SK-N-SH (cell line): Measurements from ENCODE around the gene TCP11L1. TPM values are rescaled to one million over a fixed set of nuclear protein-coding genes. Genes with fewer than 3 reads are reported as not detected.

Experiments
- CTCF ChIA-PET: fragments of 300-600, 350-600 bp; formaldehyde crosslinking; extraction: SDS; loops from one replicate; lab custom pipeline; 2021; lab: Yijun Ruan, JAX
- POLR2A ChIA-PET: fragments of 350-600 bp; sonication (Branson Sonifier 250); formaldehyde crosslinking; extraction: SDS; loops from one replicate; lab custom pipeline; 2020; ENCODE audit warnings: antibody characterized with exemption, inconsistent platforms; lab: Yijun Ruan, JAX
- DNase-seq: peaks from one replicate; pipeline ENCODE4 v3.0.0; 2012
- H2AFZ ChIP-seq: fragments of 200-600 bp; sonication (generic); 2 replicates; pipeline ENCODE4 v1.8.1; 2016; ENCODE audit warnings: antibody characterized with exemption, mild to moderate bottlenecking, low read depth
- H3F3A ChIP-seq: fragments of 200-600 bp; sonication (generic); replicated peaks from 2 replicates; pipeline ENCODE3; 2016; ENCODE audit warnings: antibody characterized with exemption, mild to moderate bottlenecking; ENCODE audit not compliant: insufficient read depth
- H3K27ac ChIP-seq, 2 experiments: fragments of 200-500 bp in 1 of 2; fragments of 200-600 bp in 1 of 2; sonication (Bioruptor generic) in 1 of 2; sonication (generic), shearing (Covaris generic) in 1 of 2; 2 replicates each; pipeline versions ENCODE4 v1.5.1 to v1.6.1; 2014 to 2016; ENCODE audit warnings: low read depth in 2 of 2, inconsistent platforms in 1 of 2, low read length in 1 of 2, mild to moderate bottlenecking in 1 of 2, mixed read lengths in 1 of 2
- H3K27me3 ChIP-seq: fragments of 200-600 bp; sonication (generic), shearing (Covaris generic); 2 replicates; pipeline ENCODE4 v1.6.1; 2016; ENCODE audit warnings: mixed run types; ENCODE audit not compliant: insufficient read depth
- H3K36me3 ChIP-seq, 2 experiments: fragments of 200-500 bp in 1 of 2; fragments of 200-600 bp in 1 of 2; sonication (Bioruptor generic) in 1 of 2; sonication (generic) in 1 of 2; replicated peaks in 1 of 2; 2 replicates each; pipeline versions ENCODE3 to v1.5.1; 2014 to 2016; ENCODE audit warnings: low read length in 1 of 2, mild to moderate bottlenecking in 1 of 2; ENCODE audit not compliant: insufficient read depth in 2 of 2, control insufficient read depth in 1 of 2
- H3K4me1 ChIP-seq, 2 experiments: fragments of 200-500 bp in 1 of 2; fragments of 200-600 bp in 1 of 2; sonication (Bioruptor generic) in 1 of 2; sonication (generic), shearing (Covaris generic) in 1 of 2; 2 replicates each; pipeline versions ENCODE4 v1.5.1 to v1.6.1; 2014 to 2016; ENCODE audit warnings: low read depth in 1 of 2, low read length in 1 of 2, mixed run types in 1 of 2; ENCODE audit not compliant: insufficient read depth in 2 of 2, control insufficient read depth in 1 of 2
- H3K4me2 ChIP-seq: fragments of 200-600 bp; sonication (generic), shearing (Covaris generic); 2 replicates; pipeline ENCODE4 v1.6.1; 2017; ENCODE audit warnings: mixed run types
- H3K4me3 ChIP-seq, 2 experiments: fragments of 200-500 bp in 1 of 2; fragments of 200-600 bp in 1 of 2; sonication (Bioruptor generic) in 1 of 2; sonication (generic), shearing (Covaris generic) in 1 of 2; 2 replicates each; pipeline versions ENCODE4 v1.5.1 to v1.8.1; 2014 to 2016; ENCODE audit warnings: low read depth in 2 of 2, inconsistent platforms in 1 of 2, low read length in 1 of 2, mild to moderate bottlenecking in 1 of 2, mixed read lengths in 1 of 2, moderate library complexity in 1 of 2
- H3K79me2 ChIP-seq: fragments of 200-600 bp; sonication (generic); 2 replicates; pipeline ENCODE4 v1.8.1; 2017; ENCODE audit warnings: mild to moderate bottlenecking; ENCODE audit not compliant: insufficient read depth
- H3K9ac ChIP-seq: fragments of 200-600 bp; sonication (generic); 2 replicates; pipeline ENCODE4 v1.6.1; 2017; ENCODE audit warnings: mixed run types
- H3K9me2 ChIP-seq: fragments of 200-600 bp; sonication (generic); 2 replicates; pipeline ENCODE4 v1.6.1; 2017; ENCODE audit warnings: mixed run types
- H3K9me3 ChIP-seq: fragments of 200-600 bp; sonication (generic); 2 replicates; pipeline ENCODE4 v1.6.1; 2017; ENCODE audit warnings: mixed run types, mild to moderate bottlenecking, moderate library complexity
- H4K20me1 ChIP-seq: fragments of 200-600 bp; sonication (generic); 2 replicates; pipeline ENCODE4 v1.6.1; 2017; ENCODE audit warnings: mild to moderate bottlenecking, mixed run types; ENCODE audit not compliant: insufficient read depth
- CHD2 ChIP-seq: fragments of 150-350 bp; IDR thresholded peaks from 2 replicates; pipeline ENCODE4 v1.6.1; 2018; ENCODE audit warnings: low read length; ENCODE audit not compliant: partially characterized antibody
- ELF1 ChIP-seq: IDR thresholded peaks from 2 replicates; pipeline ENCODE4 v1.4.0; 2012
- EP300 ChIP-seq, 2 experiments: IDR thresholded peaks; 2 replicates each; pipeline versions ENCODE4 v1.4.0 to v1.6.1; 2012; ENCODE audit warnings: borderline replicate concordance in 1 of 2, low read depth in 1 of 2, low read length in 1 of 2
- EZH2phosphoT487 ChIP-seq: fragments of 200-600 bp; sonication (generic); IDR thresholded peaks from 2 replicates; pipeline ENCODE4 v1.6.1; 2017; ENCODE audit warnings: low read depth, mixed run types, mild to moderate bottlenecking, antibody characterized with exemption, moderate library complexity, borderline replicate concordance
- FOSL2 ChIP-seq: IDR thresholded peaks from 2 replicates; pipeline ENCODE4 v1.4.0; 2012; ENCODE audit warnings: low read depth, mild to moderate bottlenecking, moderate library complexity, borderline replicate concordance
- FOXM1 ChIP-seq: IDR thresholded peaks from 2 replicates; pipeline ENCODE4 v1.4.0; 2012; ENCODE audit warnings: low read depth, mild to moderate bottlenecking
- GABPA ChIP-seq: IDR thresholded peaks from 2 replicates; pipeline ENCODE4 v1.4.0; 2012; ENCODE audit warnings: low read depth, mild to moderate bottlenecking
- GATA2 ChIP-seq: sonication (generic); formaldehyde crosslinking; IDR thresholded peaks from 2 replicates; pipeline ENCODE4 v1.5.0; 2020; ENCODE audit warnings: mild to moderate bottlenecking, missing genetic modification reagents
- JUND ChIP-seq: IDR thresholded peaks from 2 replicates; pipeline ENCODE4 v1.4.0; 2012
- MEF2A ChIP-seq: IDR thresholded peaks from 2 replicates; pipeline ENCODE4 v1.4.0; 2012; ENCODE audit warnings: low read depth, borderline replicate concordance
- POLR2AphosphoS5 ChIP-seq: IDR thresholded peaks from 2 replicates; pipeline ENCODE4 v1.6.1; 2012; ENCODE audit warnings: low read depth, low read length
- RCOR1 ChIP-seq: fragments of 150-350 bp; IDR thresholded peaks from 2 replicates; pipeline ENCODE4 v1.6.1; 2017; ENCODE audit warnings: antibody characterized with exemption, low read length
- RFX5 ChIP-seq: IDR thresholded peaks from 2 replicates; pipeline ENCODE4 v1.6.1; 2012; ENCODE audit warnings: mild to moderate bottlenecking, improper control_type of control experiment, low read length
- RXRA ChIP-seq: IDR thresholded peaks from 2 replicates; pipeline ENCODE4 v1.4.0; 2012; ENCODE audit warnings: low read depth, mild to moderate bottlenecking, borderline replicate concordance
- SMC3 ChIP-seq: IDR thresholded peaks from 2 replicates; pipeline ENCODE4 v1.6.1; 2012; ENCODE audit warnings: low read depth, low read length, improper control_type of control experiment
- TAF1 ChIP-seq: IDR thresholded peaks from 2 replicates; pipeline ENCODE4 v1.6.1; 2012; ENCODE audit warnings: low read depth, mild to moderate bottlenecking, low read length, moderate library complexity, borderline replicate concordance
- TCF12 ChIP-seq: IDR thresholded peaks from 2 replicates; pipeline ENCODE4 v1.4.0; 2012
- TEAD4 ChIP-seq: IDR thresholded peaks from 2 replicates; pipeline ENCODE4 v1.4.0; 2012; ENCODE audit warnings: mild to moderate bottlenecking, borderline replicate concordance; ENCODE audit not compliant: insufficient read depth
- YY1 ChIP-seq: IDR thresholded peaks from 2 replicates; pipeline ENCODE4 v1.4.0; 2012; ENCODE audit warnings: low read depth, mild to moderate bottlenecking
- WGBS: methylation state at CpG from one replicate; pipeline ENCODE4 v1.1.6; 2017; ENCODE audit warnings: low lambda C conversion rate; 5-methylcytosine and 5-hydroxymethylcytosine counted together
- polyA plus RNA-seq, 3 experiments: library from polyadenylated mRNA; depleted of rRNA; stranded (reverse); fragments of >200 nt; gene quantifications; 2 replicates each; pipeline ENCODE4 v1.2.3, GENCODE V29; 2012
- TF ChIP-seq, protein P1 (sequence below): IDR thresholded peaks from 2 replicates; pipeline ENCODE4 v1.4.0; 2012; ENCODE audit warnings: low read depth, borderline replicate concordance
- TF ChIP-seq, protein P2 (sequence below): IDR thresholded peaks from 2 replicates; pipeline ENCODE4 v1.4.0; 2012; ENCODE audit warnings: low read depth, borderline replicate concordance
- TF ChIP-seq, protein P3 (sequence below): fragments of 150-350 bp; IDR thresholded peaks from 2 replicates; pipeline ENCODE4 v1.6.1; 2016; ENCODE audit warnings: mild to moderate bottlenecking, low read depth, low read length
- TF ChIP-seq, protein P4 (sequence below): IDR thresholded peaks from 2 replicates; pipeline ENCODE4 v1.6.1; 2012; ENCODE audit warnings: mild to moderate bottlenecking, low read depth, low read length, moderate library complexity
- TF ChIP-seq, protein P5 (sequence below): IDR thresholded peaks from 2 replicates; pipeline ENCODE4 v1.4.0; 2012; ENCODE audit warnings: low read depth

TCP11L1 gene
- polyA plus RNA-seq, 1 of the 3 experiments (the other 2 are of a cell fraction) = 12.7 TPM

DNA sequence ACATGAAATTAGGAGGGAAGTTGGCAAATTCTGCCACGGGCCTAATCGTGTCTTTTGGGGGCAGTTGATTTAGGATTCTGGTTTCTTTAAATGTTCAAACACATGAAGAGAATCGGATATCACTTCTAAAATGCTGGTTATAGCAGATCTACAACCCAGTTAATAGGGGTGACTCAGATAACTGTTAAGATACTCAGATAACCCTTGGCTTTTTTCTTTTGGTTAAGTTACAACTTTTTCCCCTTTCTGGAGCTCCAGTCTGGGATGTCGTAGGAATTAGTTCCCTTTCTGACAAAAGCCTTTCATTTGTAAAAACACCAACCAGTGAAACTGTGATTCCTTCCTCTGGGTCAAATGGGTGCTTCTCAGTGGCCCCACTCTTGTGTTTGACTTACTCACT lies 22.7 kb upstream of the TCP11L1 start (continued):
- TF ChIP-seq, protein P1, sequence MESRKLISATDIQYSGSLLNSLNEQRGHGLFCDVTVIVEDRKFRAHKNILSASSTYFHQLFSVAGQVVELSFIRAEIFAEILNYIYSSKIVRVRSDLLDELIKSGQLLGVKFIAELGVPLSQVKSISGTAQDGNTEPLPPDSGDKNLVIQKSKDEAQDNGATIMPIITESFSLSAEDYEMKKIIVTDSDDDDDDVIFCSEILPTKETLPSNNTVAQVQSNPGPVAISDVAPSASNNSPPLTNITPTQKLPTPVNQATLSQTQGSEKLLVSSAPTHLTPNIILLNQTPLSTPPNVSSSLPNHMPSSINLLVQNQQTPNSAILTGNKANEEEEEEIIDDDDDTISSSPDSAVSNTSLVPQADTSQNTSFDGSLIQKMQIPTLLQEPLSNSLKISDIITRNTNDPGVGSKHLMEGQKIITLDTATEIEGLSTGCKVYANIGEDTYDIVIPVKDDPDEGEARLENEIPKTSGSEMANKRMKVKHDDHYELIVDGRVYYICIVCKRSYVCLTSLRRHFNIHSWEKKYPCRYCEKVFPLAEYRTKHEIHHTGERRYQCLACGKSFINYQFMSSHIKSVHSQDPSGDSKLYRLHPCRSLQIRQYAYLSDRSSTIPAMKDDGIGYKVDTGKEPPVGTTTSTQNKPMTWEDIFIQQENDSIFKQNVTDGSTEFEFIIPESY = no peak
- TF ChIP-seq POLR2AphosphoS5 = 0 out of 2 replicates have a peak, but pooled peaks have one; percentile 10
- TF ChIP-seq RFX5 = no peak
- no peak for TF ChIP-seq EZH2phosphoT487
- TF ChIP-seq, protein P2, sequence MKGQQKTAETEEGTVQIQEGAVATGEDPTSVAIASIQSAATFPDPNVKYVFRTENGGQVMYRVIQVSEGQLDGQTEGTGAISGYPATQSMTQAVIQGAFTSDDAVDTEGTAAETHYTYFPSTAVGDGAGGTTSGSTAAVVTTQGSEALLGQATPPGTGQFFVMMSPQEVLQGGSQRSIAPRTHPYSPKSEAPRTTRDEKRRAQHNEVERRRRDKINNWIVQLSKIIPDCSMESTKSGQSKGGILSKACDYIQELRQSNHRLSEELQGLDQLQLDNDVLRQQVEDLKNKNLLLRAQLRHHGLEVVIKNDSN = no peak
- no peak for TF ChIP-seq SMC3
- no peak for TF ChIP-seq CHD2
- TF ChIP-seq RXRA = no peak
- peak; percentile 33; the same call in 1 of the 2 replicates for TF ChIP-seq JUND
- TF ChIP-seq TEAD4 = no peak
- TF ChIP-seq YY1 = 0 out of 2 replicates have a peak, but pooled peaks have one; percentile 9
- TF ChIP-seq, protein P3, sequence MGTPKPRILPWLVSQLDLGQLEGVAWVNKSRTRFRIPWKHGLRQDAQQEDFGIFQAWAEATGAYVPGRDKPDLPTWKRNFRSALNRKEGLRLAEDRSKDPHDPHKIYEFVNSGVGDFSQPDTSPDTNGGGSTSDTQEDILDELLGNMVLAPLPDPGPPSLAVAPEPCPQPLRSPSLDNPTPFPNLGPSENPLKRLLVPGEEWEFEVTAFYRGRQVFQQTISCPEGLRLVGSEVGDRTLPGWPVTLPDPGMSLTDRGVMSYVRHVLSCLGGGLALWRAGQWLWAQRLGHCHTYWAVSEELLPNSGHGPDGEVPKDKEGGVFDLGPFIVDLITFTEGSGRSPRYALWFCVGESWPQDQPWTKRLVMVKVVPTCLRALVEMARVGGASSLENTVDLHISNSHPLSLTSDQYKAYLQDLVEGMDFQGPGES = no peak
- TF ChIP-seq GATA2 (CRISPR knock-in tag) = no peak
- TF ChIP-seq EP300 (IDR thresholded peaks at IDR 0.05; ENCODE audit: borderline replicate concordance in 1 of 2, low read depth in 1 of 2, low read length in 1 of 2) = peak in 1 of 2 experiments; percentile 49; a peak in 1 of 4 replicates
- TF ChIP-seq GABPA = no peak
- 0 out of 2 replicates have a peak, but pooled peaks have one; percentile 28 for TF ChIP-seq FOSL2
- no peak for TF ChIP-seq MEF2A
- no peak for TF ChIP-seq RCOR1

DNA sequence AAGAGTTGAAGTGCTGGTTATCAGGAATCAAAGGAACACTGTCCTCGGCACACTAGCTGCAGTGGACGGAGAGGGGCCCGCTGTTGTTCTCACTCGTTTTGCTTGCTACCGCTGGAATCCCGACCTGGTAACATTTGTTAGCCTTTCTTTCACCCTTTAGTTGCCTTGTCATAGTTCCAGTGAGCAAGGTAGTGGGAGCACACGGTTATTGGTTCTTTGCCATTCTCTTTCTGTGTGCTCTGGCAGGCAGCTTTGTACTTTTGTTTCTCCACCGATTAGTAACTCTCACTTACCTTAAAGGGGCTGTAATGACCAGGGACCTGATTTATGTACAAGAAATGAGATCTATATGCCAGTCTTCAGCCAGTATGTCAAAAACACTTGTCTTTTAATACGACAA lies 21.9 kb upstream of the TCP11L1 start:
- 94% methylated on average over 9 of the region's 9 CpGs for WGBS
- Histone ChIP-seq H3K79me2 (peaks cover 50% of the 10 kb centered on the region; the same call in 1 of the 2 replicates), H4K20me1 (no peaks in the 10 kb centered on the region), H3K9me2 (no peaks in the 10 kb centered on the region), H3K4me1 (peaks cover 5 to 24% of the 10 kb centered on the region in 2 experiments; a peak in 3 of 4 replicates), H3K27ac (no peak overlapping the region), H3K9me3 (no peaks in the 10 kb centered on the region), H3K4me3 (peak overlapping the region; percentile 65 to 81; a peak in 2 of 4 replicates), H3K36me3 (no peaks in the 10 kb centered on the region), H2AFZ (no peak overlapping the region), H3K4me2 (peak overlapping the region; percentile 77), H3F3A (peaks cover 24% of the 10 kb centered on the region), H3K27me3 (no peaks in the 10 kb centered on the region), H3K9ac (no peak overlapping the region)
- ChIA-PET CTCF (interaction anchor here (0.7 to 2.7 kb wide), 2 partner anchors 14 to 48 kb away, joined by 3 to 14 read pairs; no protein-coding TSS in a partner anchor), POLR2A (no interaction called here)
- DNase-seq = no peak
- TF ChIP-seq GATA2 (CRISPR knock-in tag) (no peak), FOXM1 (no peak), GABPA (no peak), TAF1 (no peak), MEF2A (no peak), TCF12 (no peak), ELF1 (no peak)
- TF ChIP-seq, protein P2 = no peak
- TF ChIP-seq, protein P4, sequence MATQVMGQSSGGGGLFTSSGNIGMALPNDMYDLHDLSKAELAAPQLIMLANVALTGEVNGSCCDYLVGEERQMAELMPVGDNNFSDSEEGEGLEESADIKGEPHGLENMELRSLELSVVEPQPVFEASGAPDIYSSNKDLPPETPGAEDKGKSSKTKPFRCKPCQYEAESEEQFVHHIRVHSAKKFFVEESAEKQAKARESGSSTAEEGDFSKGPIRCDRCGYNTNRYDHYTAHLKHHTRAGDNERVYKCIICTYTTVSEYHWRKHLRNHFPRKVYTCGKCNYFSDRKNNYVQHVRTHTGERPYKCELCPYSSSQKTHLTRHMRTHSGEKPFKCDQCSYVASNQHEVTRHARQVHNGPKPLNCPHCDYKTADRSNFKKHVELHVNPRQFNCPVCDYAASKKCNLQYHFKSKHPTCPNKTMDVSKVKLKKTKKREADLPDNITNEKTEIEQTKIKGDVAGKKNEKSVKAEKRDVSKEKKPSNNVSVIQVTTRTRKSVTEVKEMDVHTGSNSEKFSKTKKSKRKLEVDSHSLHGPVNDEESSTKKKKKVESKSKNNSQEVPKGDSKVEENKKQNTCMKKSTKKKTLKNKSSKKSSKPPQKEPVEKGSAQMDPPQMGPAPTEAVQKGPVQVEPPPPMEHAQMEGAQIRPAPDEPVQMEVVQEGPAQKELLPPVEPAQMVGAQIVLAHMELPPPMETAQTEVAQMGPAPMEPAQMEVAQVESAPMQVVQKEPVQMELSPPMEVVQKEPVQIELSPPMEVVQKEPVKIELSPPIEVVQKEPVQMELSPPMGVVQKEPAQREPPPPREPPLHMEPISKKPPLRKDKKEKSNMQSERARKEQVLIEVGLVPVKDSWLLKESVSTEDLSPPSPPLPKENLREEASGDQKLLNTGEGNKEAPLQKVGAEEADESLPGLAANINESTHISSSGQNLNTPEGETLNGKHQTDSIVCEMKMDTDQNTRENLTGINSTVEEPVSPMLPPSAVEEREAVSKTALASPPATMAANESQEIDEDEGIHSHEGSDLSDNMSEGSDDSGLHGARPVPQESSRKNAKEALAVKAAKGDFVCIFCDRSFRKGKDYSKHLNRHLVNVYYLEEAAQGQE = no peak
- TF ChIP-seq, protein P5, sequence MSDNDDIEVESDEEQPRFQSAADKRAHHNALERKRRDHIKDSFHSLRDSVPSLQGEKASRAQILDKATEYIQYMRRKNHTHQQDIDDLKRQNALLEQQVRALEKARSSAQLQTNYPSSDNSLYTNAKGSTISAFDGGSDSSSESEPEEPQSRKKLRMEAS = no peak
